Mucosa of stomach (tissue), 1 donor: ENCODE data around the gene EHBP1.

Source experiments
- H3K27me3 ChIP-seq: one replicate; pipeline ENCODE4 v1.7.0; 2013; ENCODE audit warnings: mild to moderate bottlenecking, low read length; ENCODE audit not compliant: control insufficient read depth, insufficient read depth
- H3K36me3 ChIP-seq: one replicate; pipeline ENCODE4 v1.7.0; 2013; ENCODE audit warnings: low read length; ENCODE audit not compliant: control insufficient read depth, insufficient read depth
- H3K4me1 ChIP-seq: one replicate; pipeline ENCODE4 v1.7.0; 2013; ENCODE audit warnings: mild to moderate bottlenecking, low read length; ENCODE audit not compliant: control insufficient read depth, insufficient read depth
- H3K4me3 ChIP-seq: one replicate; pipeline ENCODE4 v1.7.0; 2013; ENCODE audit warnings: low read length
- H3K9ac ChIP-seq: one replicate; pipeline ENCODE4 v1.7.0; 2013; ENCODE audit warnings: mild to moderate bottlenecking, low read length, moderate library complexity
- H3K9me3 ChIP-seq: one replicate; pipeline ENCODE4 v1.7.0; 2013; ENCODE audit warnings: mild to moderate bottlenecking, low read length, moderate library complexity; ENCODE audit not compliant: control insufficient read depth
- donor health status: Pancreatic carcinoma.

The EHBP1 gene

DNA sequence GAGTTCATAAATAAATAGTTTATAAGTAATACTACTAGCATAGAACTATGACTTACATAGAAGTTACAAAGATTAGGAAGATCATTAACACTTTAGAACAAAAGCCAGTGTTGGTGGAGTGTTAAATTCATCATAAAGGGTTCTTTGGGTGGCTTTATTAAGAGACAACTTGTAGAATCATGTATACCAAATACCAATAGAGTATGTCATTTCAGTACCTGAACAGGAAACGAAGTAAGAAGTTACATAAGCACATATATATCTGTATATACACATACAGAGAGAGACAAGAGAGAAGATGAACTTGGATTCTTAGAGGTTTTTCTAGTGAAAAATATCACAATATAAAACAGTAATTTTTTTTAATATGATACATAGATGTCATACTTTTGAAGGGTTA lies 262.7 kb downstream of the EHBP1 start:
- no peaks in the 10 kb centered on the region for H3K36me3 ChIP-seq
- H3K9ac ChIP-seq = no peak overlapping the region
- no peaks in the 10 kb centered on the region for H3K27me3 ChIP-seq
- no peaks in the 10 kb centered on the region for H3K4me1 ChIP-seq
- H3K9me3 ChIP-seq = no peaks in the 10 kb centered on the region
- H3K4me3 ChIP-seq = no peak overlapping the region

DNA sequence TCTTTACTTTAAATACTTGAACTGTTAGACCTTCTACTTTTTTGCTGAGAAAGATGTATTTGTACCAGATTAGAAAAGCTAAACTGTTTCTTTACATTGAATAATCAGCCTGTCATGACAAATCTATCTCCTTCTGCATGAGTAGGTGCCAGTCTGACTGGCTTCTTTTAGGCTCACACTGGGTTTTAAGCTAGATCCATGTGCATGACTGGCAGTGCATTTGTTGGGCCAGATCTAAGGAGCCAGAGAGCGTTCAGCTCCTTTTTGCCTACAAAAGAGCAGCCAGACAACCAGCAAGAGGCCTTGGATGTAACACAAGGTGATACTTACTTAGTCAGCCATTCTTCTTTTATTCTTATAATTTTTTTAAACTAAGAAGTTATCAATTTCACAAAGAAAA lies 263.2 kb downstream of the EHBP1 start:
- Histone ChIP-seq H3K4me3 (no peak overlapping the region), H3K4me1 (no peaks in the 10 kb centered on the region), H3K36me3 (no peaks in the 10 kb centered on the region), H3K9ac (no peak overlapping the region), H3K27me3 (no peaks in the 10 kb centered on the region), H3K9me3 (no peaks in the 10 kb centered on the region)

DNA sequence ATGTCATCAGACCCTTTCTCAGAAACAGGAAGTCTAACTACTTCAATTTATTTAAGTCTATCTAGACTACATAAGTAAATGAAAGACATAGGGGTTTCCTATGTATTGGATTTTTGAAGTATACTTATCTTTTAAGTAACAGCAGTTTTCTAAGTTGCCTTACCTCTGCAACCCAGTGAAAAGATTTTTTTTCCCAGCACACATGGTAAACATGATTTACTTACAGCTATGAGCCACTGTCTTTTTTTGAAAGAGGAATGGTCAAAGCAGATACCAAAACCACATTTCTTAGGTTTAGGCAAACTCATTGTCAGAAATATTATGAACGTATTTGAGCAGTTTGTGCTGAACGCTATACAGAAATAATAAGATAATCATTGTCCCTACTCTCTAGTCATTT lies 266.4 kb downstream of the EHBP1 start:
- H3K9ac ChIP-seq = no peak overlapping the region
- H3K9me3 ChIP-seq = no peaks in the 10 kb centered on the region
- no peaks in the 10 kb centered on the region for H3K27me3 ChIP-seq
- no peaks in the 10 kb centered on the region for H3K4me1 ChIP-seq
- H3K4me3 ChIP-seq = no peak overlapping the region
- H3K36me3 ChIP-seq = no peaks in the 10 kb centered on the region

DNA sequence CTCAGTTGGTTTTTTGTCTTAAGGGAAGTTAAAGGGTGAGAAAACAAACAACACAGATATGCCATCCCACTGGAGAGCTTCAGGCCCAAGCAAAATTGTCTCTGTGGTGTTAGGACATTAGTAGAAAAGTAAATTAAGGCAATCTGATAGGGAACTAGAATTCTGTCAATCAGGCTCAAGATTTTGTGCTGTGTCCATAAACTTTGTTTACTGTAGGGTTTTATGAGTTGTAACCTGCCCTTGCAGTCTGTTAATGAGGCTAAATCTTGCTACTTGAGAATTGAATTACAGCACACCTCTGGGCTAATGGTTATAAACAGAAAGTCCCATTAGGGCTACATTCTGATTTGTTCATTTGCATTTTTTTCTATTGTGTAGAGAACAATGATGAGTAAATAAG lies 267.1 kb downstream of the EHBP1 start:
- H3K9ac ChIP-seq = no peak overlapping the region

DNA sequence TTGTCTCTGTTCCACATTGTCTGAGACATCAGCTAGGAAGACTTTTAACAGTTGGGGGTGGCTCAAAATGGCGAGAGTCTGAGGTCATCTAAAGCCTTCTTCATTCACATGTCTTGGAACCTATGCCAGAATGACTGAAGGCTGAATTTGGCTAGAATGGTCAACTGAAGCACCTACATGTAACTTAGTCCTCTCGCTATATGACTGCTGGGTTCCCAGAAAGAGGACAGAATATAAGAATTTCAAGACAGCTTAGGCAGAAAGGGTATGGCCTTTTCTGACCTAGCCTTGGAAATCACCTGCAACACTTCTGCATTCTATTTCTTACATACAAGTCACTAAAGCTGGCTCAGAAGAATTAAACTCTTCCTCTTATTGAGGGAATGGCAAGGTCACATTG lies 269.5 kb downstream of the EHBP1 start:
- Histone ChIP-seq H3K27me3 (no peaks in the 10 kb centered on the region), H3K9ac (no peak overlapping the region), H3K9me3 (no peaks in the 10 kb centered on the region), H3K4me1 (no peaks in the 10 kb centered on the region), H3K36me3 (no peaks in the 10 kb centered on the region), H3K4me3 (no peak overlapping the region)

More for the DNA sequence above, 267.1 kb downstream of the EHBP1 start:
- H3K27me3 ChIP-seq = no peaks in the 10 kb centered on the region
- H3K36me3 ChIP-seq = no peaks in the 10 kb centered on the region
- H3K4me1 ChIP-seq = no peaks in the 10 kb centered on the region
- H3K9me3 ChIP-seq = no peaks in the 10 kb centered on the region
- no peak overlapping the region for H3K4me3 ChIP-seq

DNA sequence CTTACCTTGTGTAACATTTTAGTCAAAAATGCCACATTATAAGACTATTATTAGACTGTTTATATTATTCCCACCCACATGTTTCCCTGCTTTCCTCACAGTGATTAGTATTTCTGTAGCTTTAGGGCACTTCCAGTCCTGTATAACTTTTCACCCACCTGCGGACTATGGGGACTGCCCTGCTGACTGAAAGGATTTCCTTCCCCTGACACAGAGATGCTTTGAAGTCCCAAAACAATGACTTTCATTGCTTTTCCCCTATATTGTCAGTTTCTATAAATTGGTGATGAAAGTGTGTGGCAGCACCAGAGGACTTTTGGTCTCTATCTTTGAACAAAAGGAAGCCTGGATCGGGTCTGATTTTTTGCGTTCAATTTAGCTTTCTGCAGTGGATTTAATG lies 286.1 kb downstream of the EHBP1 start:
- Histone ChIP-seq H3K4me1 (peaks cover 7% of the 10 kb centered on the region), H3K27me3 (no peaks in the 10 kb centered on the region), H3K4me3 (no peak overlapping the region), H3K9me3 (no peaks in the 10 kb centered on the region), H3K9ac (no peak overlapping the region), H3K36me3 (no peaks in the 10 kb centered on the region)

DNA sequence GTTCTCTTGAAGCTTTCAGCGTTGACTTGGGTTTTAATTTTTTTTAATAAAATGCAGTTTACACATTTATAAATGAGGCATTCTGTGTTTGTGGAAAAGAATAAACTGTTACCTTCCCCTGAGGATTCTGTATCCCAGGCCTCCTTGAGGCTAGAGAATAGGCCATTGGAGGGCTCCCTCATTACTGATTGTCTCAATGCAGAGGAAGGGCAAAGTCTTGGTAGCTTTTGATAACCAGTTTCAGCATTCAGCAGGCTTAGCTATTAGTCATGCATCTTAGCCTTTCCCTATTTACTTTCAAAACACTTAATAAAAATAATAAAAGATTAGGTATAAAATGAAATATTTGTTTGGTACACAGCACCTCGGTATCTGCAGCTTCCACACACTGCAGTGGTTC lies 287.0 kb downstream of the EHBP1 start:
- no peaks in the 10 kb centered on the region for H3K36me3 ChIP-seq
- H3K4me3 ChIP-seq = no peak overlapping the region
- H3K9me3 ChIP-seq = no peaks in the 10 kb centered on the region
- no peak overlapping the region for H3K9ac ChIP-seq
- H3K27me3 ChIP-seq = no peaks in the 10 kb centered on the region
- peaks cover 7% of the 10 kb centered on the region for H3K4me1 ChIP-seq

DNA sequence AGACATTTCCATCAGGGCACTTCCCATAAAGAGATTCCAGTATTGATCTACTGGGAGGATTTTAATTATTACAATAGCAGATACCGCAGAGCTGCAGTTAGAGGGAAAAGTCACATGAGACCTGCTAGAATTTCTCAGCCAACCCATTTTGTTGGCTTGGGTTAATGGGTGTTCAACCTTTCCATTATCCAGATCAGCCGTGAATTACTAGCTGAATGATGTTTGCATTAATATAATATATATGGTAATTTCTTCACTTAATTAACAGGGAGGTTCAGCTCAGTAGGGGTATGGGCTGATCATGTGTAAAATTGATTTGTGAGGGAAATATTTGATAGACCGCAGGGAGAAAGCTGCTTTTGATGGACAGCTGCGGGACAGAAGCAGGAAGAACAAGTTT lies 288.7 kb downstream of the EHBP1 start:
- H3K9me3 ChIP-seq = no peaks in the 10 kb centered on the region
- H3K27me3 ChIP-seq = no peaks in the 10 kb centered on the region
- H3K4me1 ChIP-seq = peaks cover 7% of the 10 kb centered on the region
- H3K36me3 ChIP-seq = no peaks in the 10 kb centered on the region
- no peak overlapping the region for H3K9ac ChIP-seq
- H3K4me3 ChIP-seq = no peak overlapping the region

DNA sequence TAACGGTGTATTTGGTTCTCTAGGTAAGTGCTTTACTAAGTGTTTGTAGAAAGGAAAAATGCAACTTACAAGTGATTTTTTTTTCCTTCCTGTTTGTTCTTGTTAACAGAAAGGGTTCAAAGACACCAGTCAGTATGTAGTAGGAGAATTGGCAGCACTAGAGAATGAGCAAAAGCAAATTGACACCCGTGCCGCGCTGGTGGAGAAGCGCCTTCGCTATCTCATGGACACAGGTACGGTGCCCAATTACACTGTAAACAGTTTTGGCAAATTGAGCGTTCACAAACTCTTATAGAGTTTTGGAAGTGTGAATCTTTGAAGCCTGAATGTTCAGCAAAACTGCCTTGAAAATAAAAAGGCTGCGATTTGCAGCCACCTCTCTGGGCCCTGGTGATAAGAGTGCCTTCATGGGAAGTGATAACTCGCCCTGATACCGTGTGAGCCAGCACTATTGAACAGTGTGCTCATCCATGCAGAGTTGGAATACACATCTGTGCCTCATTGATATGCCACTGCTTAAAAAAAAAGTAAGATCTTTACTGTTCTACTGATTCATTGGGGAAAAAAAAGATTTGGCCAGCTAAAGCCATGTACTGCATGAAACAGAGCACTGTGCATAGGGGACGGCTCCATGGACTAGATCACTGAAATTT lies 291.1 kb downstream of the EHBP1 start:
- Histone ChIP-seq H3K27me3 (no peaks in the 10 kb centered on the region), H3K9ac (no peak overlapping the region), H3K36me3 (no peaks in the 10 kb centered on the region), H3K4me3 (no peak overlapping the region), H3K9me3 (no peaks in the 10 kb centered on the region), H3K4me1 (peaks cover 7% of the 10 kb centered on the region)

DNA sequence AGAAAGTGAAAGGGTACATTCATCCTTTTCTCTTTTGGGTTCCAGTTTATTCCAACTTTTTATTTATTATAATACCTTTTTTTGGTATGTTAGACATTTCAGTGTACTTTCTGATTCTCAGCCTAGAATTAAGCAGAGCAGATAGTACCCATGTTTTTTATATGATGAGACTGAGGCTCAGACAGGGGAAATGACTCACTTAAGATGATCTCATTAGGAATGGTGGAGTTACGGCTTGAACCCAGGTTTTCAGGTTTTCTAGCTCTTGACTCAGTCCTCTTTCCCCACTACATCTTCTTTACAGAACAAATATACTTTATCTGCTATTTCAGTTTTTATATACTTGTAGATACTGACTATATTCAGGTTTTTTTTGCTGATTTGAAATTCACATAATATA lies 293.4 kb downstream of the EHBP1 start:
- Histone ChIP-seq H3K4me1 (no peaks in the 10 kb centered on the region), H3K27me3 (no peaks in the 10 kb centered on the region), H3K9me3 (no peaks in the 10 kb centered on the region), H3K36me3 (no peaks in the 10 kb centered on the region), H3K9ac (no peak overlapping the region), H3K4me3 (no peak overlapping the region)

DNA sequence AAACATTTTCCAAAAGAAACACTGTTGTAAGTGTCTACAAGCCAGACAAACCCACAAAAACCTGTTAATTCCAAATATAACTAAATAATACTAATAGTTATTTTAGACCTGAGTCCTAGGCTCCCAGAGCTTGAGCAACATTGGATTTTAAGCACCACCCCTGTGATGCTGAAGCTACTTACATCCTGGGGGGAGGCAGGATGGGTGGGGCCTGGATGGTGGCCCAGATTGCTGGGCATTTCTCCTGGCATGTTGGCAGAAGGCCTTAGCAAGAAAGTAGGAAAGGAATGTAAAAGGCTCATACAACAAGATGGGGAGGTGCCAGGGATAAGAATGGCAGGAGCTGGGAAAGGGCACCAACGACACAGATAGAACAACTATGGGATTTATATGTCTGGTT lies 294.4 kb downstream of the EHBP1 start:
- Histone ChIP-seq H3K4me1 (no peaks in the 10 kb centered on the region), H3K36me3 (no peaks in the 10 kb centered on the region), H3K9ac (no peak overlapping the region), H3K4me3 (no peak overlapping the region), H3K27me3 (no peaks in the 10 kb centered on the region), H3K9me3 (no peaks in the 10 kb centered on the region)

DNA sequence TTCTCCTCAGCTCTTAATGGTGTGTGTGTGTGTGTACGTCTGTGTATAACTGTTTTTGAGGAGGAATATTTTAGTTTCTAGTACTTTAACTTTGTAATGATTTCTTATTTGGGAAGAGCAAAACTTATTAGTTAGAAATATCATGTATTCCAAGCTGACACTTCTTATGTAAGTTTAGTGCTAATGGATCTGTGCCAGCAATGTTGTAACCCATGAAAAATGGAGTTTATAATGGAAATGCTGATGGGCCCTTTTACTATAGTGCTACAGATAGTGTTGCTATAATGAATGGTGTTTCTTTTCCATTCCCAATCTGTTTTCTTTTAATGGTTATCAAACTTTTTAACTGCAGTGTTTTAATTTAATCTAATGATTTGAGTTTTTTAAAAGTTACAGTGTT lies 295.3 kb downstream of the EHBP1 start:
- Histone ChIP-seq H3K27me3 (no peaks in the 10 kb centered on the region), H3K4me3 (no peak overlapping the region), H3K4me1 (no peaks in the 10 kb centered on the region), H3K36me3 (no peaks in the 10 kb centered on the region), H3K9me3 (no peaks in the 10 kb centered on the region), H3K9ac (no peak overlapping the region)

DNA sequence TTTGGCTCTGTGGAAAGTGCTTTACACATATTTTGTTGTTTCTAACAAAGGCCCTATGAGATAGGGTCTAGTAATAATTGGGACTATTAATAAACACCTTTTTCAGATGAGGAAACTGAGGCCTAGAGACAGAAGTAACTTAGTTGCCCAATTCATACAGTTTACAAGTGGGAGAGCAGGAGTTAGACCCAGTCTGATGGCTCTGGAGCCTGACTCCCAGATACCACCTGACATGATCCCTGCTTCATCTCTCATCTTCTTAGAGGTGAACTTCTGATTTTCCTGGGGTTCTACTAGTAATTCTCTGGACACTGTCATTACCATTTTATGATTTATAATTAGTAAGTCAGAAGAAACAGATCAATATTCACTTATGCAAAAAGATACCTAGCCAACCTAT lies 296.1 kb downstream of the EHBP1 start:
- Histone ChIP-seq H3K27me3 (no peaks in the 10 kb centered on the region), H3K9me3 (no peaks in the 10 kb centered on the region), H3K4me1 (no peaks in the 10 kb centered on the region), H3K4me3 (no peak overlapping the region), H3K36me3 (no peaks in the 10 kb centered on the region), H3K9ac (no peak overlapping the region)
